Endodermal cell (in vitro differentiated cells): ENCODE measurements around the gene IFI27L1. TPM values are rescaled to one million over a fixed set of nuclear protein-coding genes. Genes with fewer than 3 reads are reported as not detected.

ENCODE experiments used
- DNase-seq: peaks from one replicate; pipeline ENCODE4 v3.0.0-alpha.2; 2017
- H3K27ac ChIP-seq: 2 replicates; pipeline ENCODE4 v1.5.1; 2013; ENCODE audit warnings: mild to moderate bottlenecking, low read depth, low read length, moderate library complexity
- H3K27me3 ChIP-seq: 2 replicates; pipeline ENCODE4 v1.6.1; 2013; ENCODE audit warnings: mild to moderate bottlenecking, low read length, moderate library complexity; ENCODE audit not compliant: insufficient read depth, control insufficient read depth, poor library complexity, severe bottlenecking
- H3K36me3 ChIP-seq: 2 replicates; pipeline ENCODE4 v1.7.0; 2013; ENCODE audit warnings: mild to moderate bottlenecking, low read length, moderate library complexity; ENCODE audit not compliant: control insufficient read depth, insufficient read depth
- H3K4me1 ChIP-seq: one replicate; pipeline ENCODE4 v1.7.0; 2013; ENCODE audit warnings: low read length; ENCODE audit not compliant: control insufficient read depth, insufficient read depth
- H3K4me3 ChIP-seq: 2 replicates; pipeline ENCODE4 v1.5.1; 2013; ENCODE audit warnings: mild to moderate bottlenecking, low read length, moderate library complexity
- H3K9ac ChIP-seq: 2 replicates; pipeline ENCODE4 v1.6.1; 2013; ENCODE audit warnings: mild to moderate bottlenecking, low read length, moderate library complexity; ENCODE audit not compliant: poor library complexity, severe bottlenecking; ENCODE audit errors: extremely low read depth
- H3K9me3 ChIP-seq: 2 replicates; pipeline ENCODE4 v1.6.1; 2013; ENCODE audit warnings: mild to moderate bottlenecking, low read length, moderate library complexity; ENCODE audit not compliant: control insufficient read depth
- H3K27ac Mint-ChIP-seq: 2 replicates; pipeline ENCODE4 v1.8.0; 2020; ENCODE audit warnings: mixed read lengths
- H3K27me3 Mint-ChIP-seq: 2 replicates; pipeline ENCODE4 v1.8.0; 2021; ENCODE audit warnings: mild to moderate bottlenecking, mixed read lengths; ENCODE audit not compliant: insufficient read depth
- H3K36me3 Mint-ChIP-seq: 2 replicates; pipeline ENCODE4 v1.8.0; 2020; ENCODE audit warnings: low read depth, mixed read lengths
- H3K4me1 Mint-ChIP-seq: 2 replicates; pipeline ENCODE4 v1.8.0; 2020; ENCODE audit warnings: mixed read lengths
- H3K4me3 Mint-ChIP-seq: 2 replicates; pipeline ENCODE4 v1.8.0; 2020; ENCODE audit warnings: mild to moderate bottlenecking, moderate library complexity, mixed read lengths
- H3K9me3 Mint-ChIP-seq: 2 replicates; pipeline ENCODE4 v1.8.0; 2020; ENCODE audit warnings: mild to moderate bottlenecking, mixed read lengths
- CTCF ChIP-seq: fragments of 200-600 bp; sonication (generic); conservative IDR thresholded peaks from 2 replicates; pipeline ENCODE4 v1.5.0; 2021; ENCODE audit warnings: antibody characterized with exemption, mild to moderate bottlenecking
- WGBS, 2 experiments: methylation state at CpG; one replicate each; pipeline versions ENCODE4 v1.1.5 to v1.1.7; 2013; ENCODE audit warnings: missing lambda C conversion rate in 2 of 2, mixed read lengths in 1 of 2; ENCODE audit not compliant: insufficient coverage in 1 of 2, insufficient read length in 1 of 2; 5-methylcytosine and 5-hydroxymethylcytosine counted together
- total RNA-seq, 2 donors: library from RNA; stranded (reverse); fragmentation: NEBNext Ultra II Directional in 1 of 2; extraction: Animal tissue kit (Norgen Biotek cat#: 25700) in 1 of 2; gene quantifications; 2 replicates in 1 of 2; 3 replicates in 1 of 2; pipeline ENCODE4 v1.2.1, GENCODE V29; 2021

The IFI27L1 gene
- total RNA-seq, 2 donors from 2014 or later: 40.0 to 47.2 TPM

DNA sequence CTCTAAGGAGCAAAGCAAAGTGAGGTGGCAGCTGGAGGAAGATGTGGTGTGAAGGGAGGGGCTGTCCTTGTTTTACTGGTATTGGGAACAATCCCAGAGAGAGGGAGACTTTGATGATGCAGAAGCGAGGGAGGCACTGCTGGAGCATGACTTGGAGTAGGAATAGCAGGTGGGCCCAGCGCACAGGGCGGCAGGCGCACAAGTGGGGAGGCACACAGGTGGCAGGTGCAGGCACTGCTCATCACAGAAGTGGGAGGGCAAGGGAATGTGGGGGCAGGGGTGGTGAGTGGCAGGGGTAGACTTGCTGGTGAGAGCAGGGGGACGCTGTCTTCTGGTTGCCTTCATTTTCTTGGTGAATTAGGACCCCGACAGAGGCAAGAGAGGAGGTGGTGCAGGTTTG lies 17.9 kb downstream of the IFI27L1 start:
- H3K9me3 ChIP-seq: no peaks in the 10 kb centered on the region
- no peak overlapping the region for H3K4me3 ChIP-seq
- H3K27ac ChIP-seq: no peak overlapping the region
- no peaks in the 10 kb centered on the region for H3K4me1 ChIP-seq
- H3K36me3 ChIP-seq: no peaks in the 10 kb centered on the region
- TF ChIP-seq CTCF: no peak
- WGBS, 2 experiments: 96 to 98% methylated on average over 5 to 6 of the region's 6 CpGs
- H3K9ac ChIP-seq: no peak overlapping the region
- no peak overlapping the region for H3K4me3 Mint-ChIP-seq
- H3K36me3 Mint-ChIP-seq: peaks cover 18% of the 10 kb centered on the region
- no peaks in the 10 kb centered on the region for H3K27me3 ChIP-seq
- no peaks in the 10 kb centered on the region for H3K9me3 Mint-ChIP-seq
- DNase-seq: peak; percentile 22
- no peak overlapping the region for H3K27ac Mint-ChIP-seq
- peaks cover 4% of the 10 kb centered on the region for H3K4me1 Mint-ChIP-seq
- H3K27me3 Mint-ChIP-seq: no peaks in the 10 kb centered on the region

GRCh38 chr14:94100847-94101246 lies 19.7 kb downstream of the IFI27L1 start:
- Mint-ChIP-seq H3K4me3 (no peak overlapping the region), H3K36me3 (peaks cover 18% of the 10 kb centered on the region), H3K27ac (no peak overlapping the region), H3K9me3 (no peaks in the 10 kb centered on the region), H3K4me1 (peaks cover 4% of the 10 kb centered on the region), H3K27me3 (no peaks in the 10 kb centered on the region)
- no peak for TF ChIP-seq CTCF
- Histone ChIP-seq H3K27me3 (no peaks in the 10 kb centered on the region), H3K9ac (no peak overlapping the region), H3K27ac (no peak overlapping the region), H3K36me3 (no peaks in the 10 kb centered on the region), H3K4me3 (no peak overlapping the region), H3K9me3 (no peaks in the 10 kb centered on the region), H3K4me1 (no peaks in the 10 kb centered on the region)
- 83 to 90% methylated on average over 3 to 4 of the region's 4 CpGs for WGBS, 2 experiments
- no peak for DNase-seq

DNA sequence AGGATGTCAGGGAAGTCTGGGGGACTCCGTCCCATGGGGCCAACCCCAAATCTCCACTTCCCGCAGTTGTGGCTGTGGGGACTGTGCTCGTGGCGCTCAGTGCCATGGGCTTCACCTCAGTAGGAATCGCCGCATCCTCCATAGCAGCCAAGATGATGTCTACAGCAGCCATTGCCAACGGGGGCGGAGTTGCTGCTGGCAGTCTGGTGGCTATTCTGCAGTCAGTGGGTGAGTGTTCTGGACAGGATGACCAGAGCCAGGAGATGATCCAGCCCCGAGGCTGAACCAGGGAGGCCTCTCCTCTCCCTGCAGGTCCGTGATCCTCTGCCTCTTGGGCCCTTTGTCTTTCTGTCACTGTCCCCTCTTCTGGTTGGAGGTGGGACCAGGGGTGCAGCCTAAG lies 20.6 kb downstream of the IFI27L1 start:
- Histone ChIP-seq H3K27ac (no peak overlapping the region), H3K4me1 (no peaks in the 10 kb centered on the region), H3K9ac (no peak overlapping the region), H3K27me3 (no peaks in the 10 kb centered on the region), H3K36me3 (no peaks in the 10 kb centered on the region), H3K9me3 (no peaks in the 10 kb centered on the region), H3K4me3 (no peak overlapping the region)
- H3K36me3 Mint-ChIP-seq: peaks cover 17% of the 10 kb centered on the region
- no peak for TF ChIP-seq CTCF
- no peaks in the 10 kb centered on the region for H3K9me3 Mint-ChIP-seq
- H3K4me3 Mint-ChIP-seq: no peak overlapping the region
- H3K4me1 Mint-ChIP-seq: peaks cover 4% of the 10 kb centered on the region
- no peak overlapping the region for H3K27ac Mint-ChIP-seq
- WGBS, 2 experiments: 86 to 95% methylated on average over 4 to 10 of the region's 10 CpGs
- no peak for DNase-seq
- no peaks in the 10 kb centered on the region for H3K27me3 Mint-ChIP-seq
